NCI-H774 (cell line): ENCODE measurements around the gene HNRNPU.

ENCODE experiments used
- DNase-seq: peaks from one replicate; lab custom pipeline; 2025; lab: John Stamatoyannopoulos, UW

The HNRNPU gene

GRCh38 chr1:244864253-244865027 lies at the start of gene HNRNPU:
Gene HNRNPU (minus strand): TSS chr1:244864543. CDS start chr1:244864307, 236 bp downstream.
- DNase-seq: peak; percentile 98

GRCh38 chr1:244913806-244914205 lies 49.5 kb upstream of the HNRNPU start:
- no peak for DNase-seq

- no peak for DNase-seq
Measured at GRCh38 chr1:244904119-244904518, 39.8 kb upstream of the HNRNPU start.

GRCh38 chr1:244901400-244902015 lies 37.2 kb upstream of the HNRNPU start:
- DNase-seq: no peak

GRCh38 chr1:244897476-244898254 lies 33.3 kb upstream of the HNRNPU start:
- DNase-seq: no peak

DNA sequence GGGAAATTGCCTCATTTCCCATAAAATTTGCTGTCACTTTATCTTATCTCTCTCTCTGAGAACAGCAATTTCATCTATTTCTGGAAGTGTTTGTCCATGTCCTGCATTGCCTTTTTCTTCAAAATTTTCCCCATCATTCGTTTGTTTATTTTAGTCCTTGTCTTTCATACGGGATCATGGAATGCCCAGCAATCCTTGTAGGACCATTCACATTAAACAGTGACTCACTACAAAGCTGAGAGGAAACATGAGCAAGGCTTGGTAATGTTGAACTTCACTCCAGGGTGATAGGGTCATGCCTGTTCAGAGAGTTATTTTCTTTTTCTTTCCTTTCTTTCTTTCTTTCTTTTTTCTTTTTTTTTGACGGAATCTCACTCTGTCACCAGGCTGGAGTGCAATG lies 32.2 kb upstream of the HNRNPU start:
- DNase-seq: no peak

DNA sequence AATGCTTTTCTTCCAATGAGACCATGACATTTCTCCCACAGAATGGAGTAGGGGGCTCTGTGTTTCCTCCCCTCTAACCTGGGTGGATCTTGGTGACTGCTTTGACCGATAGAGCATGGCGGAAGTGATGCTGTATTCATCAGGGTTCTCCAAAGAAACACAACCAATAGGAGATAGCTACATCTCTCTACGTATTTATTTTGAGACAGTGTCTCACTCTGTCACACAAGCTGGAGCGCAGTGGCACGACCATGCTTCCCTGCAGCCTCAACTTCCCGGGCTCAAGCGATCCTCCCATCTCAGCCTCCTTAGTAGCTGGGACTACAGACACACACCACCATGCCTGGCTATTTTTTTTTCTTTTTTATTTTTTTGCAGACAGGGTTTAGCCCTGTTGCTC lies 29.5 kb upstream of the HNRNPU start:
- DNase-seq: no peak

GRCh38 chr1:244887281-244887680 lies 22.9 kb upstream of the HNRNPU start:
- DNase-seq: no peak

GRCh38 chr1:244881552-244882280 lies 17.4 kb upstream of the HNRNPU start:
- DNase-seq: no peak

GRCh38 chr1:244878681-244879080 lies 14.3 kb upstream of the HNRNPU start:
- DNase-seq: no peak

DNA sequence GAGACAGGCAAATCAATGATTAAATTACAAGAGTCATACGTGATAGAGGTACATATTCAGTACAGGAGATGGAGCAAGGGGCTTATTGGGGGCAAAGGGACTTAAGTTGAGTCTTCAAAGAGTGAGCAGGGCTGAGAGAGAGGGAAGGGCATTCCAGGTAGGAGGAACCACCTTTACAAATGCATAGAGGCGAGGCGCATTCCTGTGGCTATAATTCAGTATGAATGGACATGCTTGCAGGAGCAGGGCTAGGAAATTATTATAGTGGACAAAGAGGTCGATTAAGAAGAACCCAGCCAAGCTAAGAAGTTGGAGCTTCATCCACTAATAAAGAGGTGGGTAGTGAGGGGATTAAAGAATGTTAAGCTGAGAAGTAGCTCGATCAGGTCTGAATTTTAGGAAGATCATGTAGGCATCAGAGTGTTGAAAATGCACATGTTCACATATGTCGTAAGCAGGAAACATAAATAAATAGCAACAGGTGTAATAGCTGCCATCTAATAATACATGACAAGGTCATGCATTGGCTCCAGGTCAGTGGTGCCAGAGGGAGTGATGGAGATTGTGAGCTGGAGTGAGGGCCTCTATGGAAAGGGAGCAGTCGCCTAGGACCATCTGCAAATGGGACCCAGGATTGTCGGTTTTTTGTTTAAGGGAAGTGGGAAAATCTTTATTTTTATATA lies 12.0 kb upstream of the HNRNPU start:
- no peak for DNase-seq

GRCh38 chr1:244874974-244875579 lies 10.7 kb upstream of the HNRNPU start:
- DNase-seq: peak; percentile 61

- no peak for DNase-seq
Measured at GRCh38 chr1:244869950-244870349, 5.6 kb upstream of the HNRNPU start.

DNA sequence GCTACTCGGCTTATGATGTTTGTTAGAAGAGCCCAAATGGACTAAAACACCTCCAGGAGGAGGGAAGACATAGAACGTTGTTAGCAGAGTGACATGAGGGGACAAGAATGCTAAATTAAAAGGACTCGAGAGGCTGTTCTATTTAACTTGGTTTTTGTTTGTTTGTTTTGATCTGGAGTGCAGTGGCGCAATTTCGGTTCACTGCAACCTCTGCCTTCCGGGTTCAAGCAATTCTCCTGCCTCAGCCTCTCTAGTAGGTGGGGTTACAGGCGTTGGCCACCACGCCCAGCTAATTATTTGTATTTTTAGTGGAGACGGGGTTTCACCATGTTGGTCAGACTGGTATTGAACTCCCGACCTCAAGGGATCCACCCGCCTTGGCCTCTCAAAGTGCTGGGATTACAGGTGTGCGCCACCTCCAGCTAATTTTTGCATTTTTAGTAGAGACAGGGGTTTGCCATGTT lies 5.1 kb upstream of the HNRNPU start:
- no peak for DNase-seq

DNA sequence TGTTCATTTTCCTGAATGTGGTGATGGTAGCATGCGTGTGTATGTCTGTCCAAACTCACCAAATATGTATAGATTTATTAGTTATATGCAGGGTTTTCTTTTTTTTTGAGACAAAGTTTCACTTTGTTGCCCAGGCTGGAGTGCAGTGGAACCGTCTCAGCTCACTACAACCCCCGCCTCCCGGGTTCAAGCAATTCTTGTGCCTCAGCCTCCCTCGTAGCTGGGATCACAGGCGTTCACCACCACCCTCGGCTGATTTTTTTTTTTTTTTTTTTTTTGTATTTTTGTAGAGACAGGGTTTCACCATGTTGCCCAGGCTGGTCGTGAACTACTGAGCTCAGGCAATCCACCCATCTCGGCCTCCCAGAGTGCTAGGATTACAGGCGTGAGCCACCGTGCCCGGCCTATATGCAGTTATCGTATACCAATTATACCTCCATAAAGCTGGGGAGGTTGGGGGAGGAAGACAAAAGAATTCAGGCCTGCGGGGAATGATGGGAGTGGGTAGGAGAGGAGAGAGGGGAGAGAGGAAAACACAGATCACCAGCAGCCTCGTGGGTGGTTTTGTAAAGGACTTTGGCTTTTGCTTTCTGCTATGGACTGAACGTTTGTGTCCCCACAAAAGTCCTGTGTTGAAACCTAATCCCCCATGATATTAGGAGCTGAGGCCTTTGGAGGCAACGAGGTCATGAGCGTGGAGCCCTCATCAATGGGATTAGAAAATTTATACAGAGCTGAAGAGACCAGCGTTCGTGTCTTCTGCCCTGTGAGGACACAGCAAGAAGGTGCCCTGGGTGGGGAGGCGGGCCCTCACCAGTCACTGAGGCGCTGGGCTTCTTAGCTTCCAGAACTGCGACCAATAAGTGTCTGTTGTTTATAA lies 4.4 kb upstream of the HNRNPU start:
- no peak for DNase-seq

DNA sequence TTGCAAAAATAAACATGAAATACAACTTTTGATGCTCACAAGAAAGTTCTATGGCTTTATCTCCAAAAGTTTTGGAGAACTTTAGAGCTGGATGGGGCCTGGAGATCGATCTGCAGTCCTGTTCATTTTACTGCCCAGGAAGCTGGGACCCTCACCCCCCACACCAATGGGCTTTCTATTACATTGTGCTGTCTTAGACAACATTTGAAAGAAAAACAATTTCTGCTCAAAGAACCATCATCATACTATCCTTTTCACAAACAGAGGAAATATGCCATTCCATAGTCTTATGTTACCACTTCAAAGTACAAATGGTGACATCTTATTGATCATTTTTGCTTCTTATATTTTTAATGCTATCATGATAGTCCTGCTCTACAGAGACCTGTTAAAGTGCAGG lies 2.0 kb upstream of the HNRNPU start:
- DNase-seq: no peak

GRCh38 chr1:244865820-244866219 lies 1.5 kb upstream of the HNRNPU start:
- DNase-seq: no peak

DNA sequence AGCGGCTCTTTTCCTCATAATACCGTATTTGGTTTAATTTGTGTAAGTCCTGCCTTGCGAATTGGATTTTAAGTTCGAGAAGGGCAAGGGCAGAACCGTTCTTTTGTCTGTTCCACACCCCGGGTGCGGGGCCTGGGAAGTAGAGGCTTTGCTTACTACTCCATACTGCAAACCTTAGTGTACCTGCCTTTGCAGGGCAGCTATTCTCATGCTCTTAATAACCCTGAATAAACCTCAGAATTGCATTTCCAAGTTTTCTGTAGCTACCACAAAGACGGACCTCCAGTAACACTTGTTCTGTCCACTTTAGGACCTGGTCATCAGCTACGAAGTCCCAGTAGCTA lies 657 bp upstream of the HNRNPU start:
- DNase-seq: no peak

DNA sequence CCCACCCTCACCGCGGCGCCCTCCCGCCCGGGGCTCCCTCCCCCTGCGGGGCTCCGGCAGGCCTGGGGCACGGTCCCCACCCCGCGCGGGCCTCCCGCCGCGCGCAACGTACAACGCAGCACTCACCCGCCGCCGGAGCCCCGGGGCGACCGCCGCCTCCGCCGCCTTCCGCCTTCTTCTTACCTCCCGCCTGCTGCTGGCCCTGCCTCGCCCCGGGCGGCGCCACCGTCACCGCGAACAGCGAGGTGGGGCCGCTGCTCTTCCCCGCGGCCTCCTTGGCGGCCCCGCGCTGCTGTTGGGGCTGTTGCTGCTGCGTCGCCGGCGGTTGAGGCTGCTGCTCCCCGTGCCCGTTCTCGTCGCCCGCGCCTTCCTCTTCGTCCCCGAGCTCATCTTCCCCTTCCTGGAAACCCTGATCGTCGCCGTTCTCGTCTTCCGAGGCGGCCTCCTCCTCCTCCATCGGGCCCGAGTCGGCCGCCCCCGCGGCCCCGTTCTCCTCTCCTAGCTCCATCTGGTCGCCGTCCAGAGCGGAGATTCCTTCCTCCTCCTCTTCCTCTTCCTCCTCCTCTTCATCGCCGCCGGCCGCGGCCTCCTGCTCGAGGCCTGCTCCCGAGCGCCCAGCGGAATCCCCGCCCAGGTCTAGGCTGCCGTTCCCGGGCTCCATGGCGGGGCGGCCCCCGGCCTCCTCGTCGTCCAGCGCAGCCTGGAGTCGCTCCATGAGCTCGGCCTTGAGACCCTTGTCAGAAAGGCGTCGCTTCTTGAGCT lies 671 bp downstream of the HNRNPU start:
- peak; percentile 61 for DNase-seq
